Epithelial cell of esophagus (primary cell): ENCODE data around the gene METTL18.
"Not testable (repeated sequence)": the region's sequence is repeated elsewhere in the genome, so short reads cannot be mapped to it uniquely, and the experiment has no call there.

Source experiments
- DNase-seq: peaks from one replicate; pipeline ENCODE4 v3.0.0; 2010; ENCODE audit warnings: low read depth
- H3K4me3 ChIP-seq: 2 replicates; pipeline ENCODE4 v1.5.1; 2011; ENCODE audit warnings: mild to moderate bottlenecking, low read length, control low read depth
- TF ChIP-seq, protein P1 (sequence below): IDR thresholded peaks from 2 replicates; pipeline ENCODE4 v1.5.1; 2011; ENCODE audit warnings: low read depth, mild to moderate bottlenecking, low read length, control low read depth, inconsistent platforms; ENCODE audit not compliant: insufficient read depth; ENCODE audit errors: missing control alignments

The METTL18 gene

DNA sequence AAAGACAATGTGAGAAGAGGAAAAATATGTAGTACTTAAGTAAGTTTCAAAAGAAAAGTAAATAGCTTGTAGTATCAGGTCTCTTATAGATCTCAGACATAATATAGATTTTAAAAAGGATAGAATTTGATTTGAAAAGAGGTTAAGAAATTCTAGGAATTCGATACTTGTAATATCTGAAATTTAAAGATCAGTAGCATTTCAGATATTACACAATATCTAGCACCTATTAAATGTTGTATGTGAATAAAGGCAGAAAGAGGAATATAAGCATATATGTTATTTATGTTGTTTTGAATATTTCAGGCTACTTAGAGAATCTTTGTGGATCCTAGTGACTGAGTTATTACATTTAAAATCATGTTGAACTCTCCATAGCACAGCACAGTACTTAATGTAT is 35.0 kb upstream of the METTL18 start:
- TF ChIP-seq, protein P1, sequence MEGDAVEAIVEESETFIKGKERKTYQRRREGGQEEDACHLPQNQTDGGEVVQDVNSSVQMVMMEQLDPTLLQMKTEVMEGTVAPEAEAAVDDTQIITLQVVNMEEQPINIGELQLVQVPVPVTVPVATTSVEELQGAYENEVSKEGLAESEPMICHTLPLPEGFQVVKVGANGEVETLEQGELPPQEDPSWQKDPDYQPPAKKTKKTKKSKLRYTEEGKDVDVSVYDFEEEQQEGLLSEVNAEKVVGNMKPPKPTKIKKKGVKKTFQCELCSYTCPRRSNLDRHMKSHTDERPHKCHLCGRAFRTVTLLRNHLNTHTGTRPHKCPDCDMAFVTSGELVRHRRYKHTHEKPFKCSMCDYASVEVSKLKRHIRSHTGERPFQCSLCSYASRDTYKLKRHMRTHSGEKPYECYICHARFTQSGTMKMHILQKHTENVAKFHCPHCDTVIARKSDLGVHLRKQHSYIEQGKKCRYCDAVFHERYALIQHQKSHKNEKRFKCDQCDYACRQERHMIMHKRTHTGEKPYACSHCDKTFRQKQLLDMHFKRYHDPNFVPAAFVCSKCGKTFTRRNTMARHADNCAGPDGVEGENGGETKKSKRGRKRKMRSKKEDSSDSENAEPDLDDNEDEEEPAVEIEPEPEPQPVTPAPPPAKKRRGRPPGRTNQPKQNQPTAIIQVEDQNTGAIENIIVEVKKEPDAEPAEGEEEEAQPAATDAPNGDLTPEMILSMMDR, result no peak
- no peak overlapping the region for H3K4me3 ChIP-seq
- DNase-seq, result no peak

DNA sequence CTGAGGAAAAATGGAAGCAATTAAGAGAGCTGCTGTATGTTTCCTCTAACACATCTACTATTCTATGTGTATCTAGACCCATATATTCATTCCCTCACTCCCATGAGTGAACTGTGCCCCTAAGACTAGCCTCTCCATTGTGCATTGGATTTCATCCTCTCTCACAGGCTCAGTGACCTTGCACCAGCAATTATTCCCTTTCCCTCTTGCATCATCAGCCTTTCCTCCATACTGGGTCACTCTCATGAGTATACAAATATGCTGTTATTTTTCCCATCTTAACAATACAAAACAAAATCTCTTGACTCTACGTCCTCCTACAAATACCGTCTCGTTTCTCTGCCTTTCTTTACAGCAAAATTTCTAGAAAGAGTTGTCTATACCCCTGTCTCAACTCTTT is 29.4 kb upstream of the METTL18 start:
- H3K4me3 ChIP-seq, result no peak overlapping the region
- DNase-seq, result no peak
- TF ChIP-seq, protein P1, result no peak

DNA sequence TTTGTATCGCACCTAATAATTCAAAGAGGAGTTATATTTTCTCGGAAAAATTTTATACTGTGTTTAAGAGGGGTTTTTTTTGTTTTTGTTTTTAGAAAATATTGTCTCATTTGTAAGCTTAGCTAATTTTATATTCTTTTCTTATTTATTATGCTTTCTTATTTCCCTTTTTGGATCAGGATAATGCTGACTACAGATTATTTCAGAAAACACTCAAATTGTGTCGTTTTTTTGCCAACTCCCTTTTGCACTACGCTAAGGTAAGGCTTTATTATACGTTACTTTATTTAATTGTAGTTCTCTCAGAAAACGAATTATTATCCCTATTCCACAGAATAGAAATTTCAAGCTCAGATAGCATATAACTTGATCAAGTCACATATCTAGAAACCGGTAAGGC is 26.8 kb upstream of the METTL18 start:
- TF ChIP-seq, protein P1, result no peak
- DNase-seq, result no peak
- no peak overlapping the region for H3K4me3 ChIP-seq

DNA sequence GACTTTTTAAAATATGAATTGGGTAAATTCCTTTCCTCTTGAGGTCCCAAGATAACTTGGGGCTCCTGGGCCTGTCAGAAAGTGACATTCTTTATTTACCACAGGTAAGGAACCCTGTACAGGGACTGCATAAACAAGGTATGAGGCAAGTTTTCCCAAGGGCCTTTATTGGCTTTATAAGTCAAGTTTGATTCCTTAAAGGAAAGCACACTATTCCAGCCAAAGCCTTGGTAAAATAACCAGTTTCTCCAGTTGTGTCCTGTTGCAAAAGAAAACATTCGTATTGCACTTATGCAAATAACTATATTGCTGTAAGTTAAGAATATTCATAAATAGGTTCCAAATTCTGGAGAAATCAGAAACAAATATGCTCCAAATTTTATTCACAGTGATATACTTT is 21.9 kb upstream of the METTL18 start:
- TF ChIP-seq, protein P1, result no peak
- DNase-seq, result peak; percentile 40
- no peak overlapping the region for H3K4me3 ChIP-seq

DNA sequence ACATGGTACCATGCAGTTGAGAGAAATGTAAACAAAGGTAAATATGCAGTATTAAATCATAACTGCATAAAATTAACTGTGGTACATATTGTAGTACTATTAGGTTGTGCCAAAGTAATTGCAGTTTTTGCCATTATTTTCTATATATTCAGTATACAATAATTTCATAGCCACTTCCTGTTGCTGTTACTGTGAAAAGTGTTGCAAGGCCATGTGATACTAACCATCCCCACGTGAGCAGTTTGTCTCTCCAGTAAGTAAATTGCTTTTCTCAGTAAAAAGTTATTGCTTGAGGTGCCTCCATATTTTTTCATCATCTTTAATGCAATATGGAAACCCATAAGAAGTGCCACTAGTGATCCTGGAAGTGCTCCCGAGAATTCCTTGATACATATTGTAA is 19.6 kb upstream of the METTL18 start:
- no peak for DNase-seq
- H3K4me3 ChIP-seq, result no peak overlapping the region

DNA sequence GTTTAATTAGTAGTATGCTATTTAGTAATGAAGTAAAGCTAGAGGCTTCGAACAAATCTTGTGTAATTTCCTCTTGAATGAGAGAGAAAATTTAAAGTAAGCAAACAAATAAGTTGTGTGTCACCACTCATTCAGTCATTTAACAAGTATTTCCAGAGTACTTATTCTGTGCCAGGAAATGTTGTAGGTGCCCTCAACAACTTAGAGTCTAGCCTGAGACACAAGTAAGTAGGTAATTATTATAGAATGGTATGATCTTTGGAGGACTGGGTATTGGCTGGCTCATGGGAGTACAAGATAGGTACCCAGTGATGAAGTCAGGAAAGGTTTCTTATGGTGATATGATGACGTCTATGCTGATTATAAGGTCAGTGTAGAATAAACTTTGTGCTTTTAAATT is 17.4 kb upstream of the METTL18 start:
- TF ChIP-seq, protein P1, result no peak
- H3K4me3 ChIP-seq, result no peak overlapping the region
- peak; percentile 36 for DNase-seq

More for the DNA sequence above, 19.6 kb upstream of the METTL18 start:
- TF ChIP-seq, protein P1, result no peak

DNA sequence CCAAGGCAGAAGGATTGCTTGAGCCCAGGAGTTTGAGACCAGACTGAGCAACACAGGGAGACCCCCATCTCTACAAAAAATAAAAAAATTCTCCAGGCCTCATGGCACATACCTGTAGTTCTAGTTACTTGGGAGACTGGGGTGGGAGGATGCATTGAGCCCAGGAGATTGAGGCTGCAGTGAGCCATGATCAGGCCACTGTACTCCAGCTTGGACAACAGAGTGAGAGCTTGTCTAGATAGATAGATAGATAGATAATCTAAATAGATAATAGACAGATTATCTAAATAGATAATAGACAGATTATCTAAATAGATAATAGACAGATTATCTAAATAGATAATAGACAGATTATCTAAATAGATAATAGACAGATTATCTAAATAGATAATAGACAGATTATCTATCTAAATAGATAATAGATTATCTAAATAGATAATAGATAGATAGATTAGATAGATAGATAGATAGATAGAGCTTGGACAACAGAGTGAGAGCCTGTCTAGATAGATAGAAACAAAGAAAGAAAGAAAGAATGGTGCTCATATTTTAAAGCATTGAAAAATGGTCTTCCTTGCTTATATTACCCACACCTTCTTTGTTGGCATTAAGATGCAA is 16.8 kb upstream of the METTL18 start:
- DNase-seq, H3K4me3 ChIP-seq: not testable (repeated sequence)
